ENCODE data around the gene TXN. TPM values are rescaled to one million over a fixed set of nuclear protein-coding genes. Genes with fewer than 3 reads are reported as not detected.

Gene TXN
- total and polyA plus RNA-seq, 2 of the 8 experiments (the other 6 are each of a cell fraction or from before 2014, with no cell fraction given) = 297 to 419 TPM

GRCh38 chr9:110224583-110224982 lies 31.7 kb downstream of the TXN start:
- no peak overlapping the region for H2BK5ac ChIP-seq (ENCODE audit: low read depth, low read length)
- H2BK20ac ChIP-seq (ENCODE audit: low read length) = no peak overlapping the region
- 62% methylated on average over 3 of the region's 3 CpGs; no CpG with 5 or more reads in 1 of the 2 experiments for WGBS, 2 experiments (ENCODE audit: extremely low coverage in 1 of 2, insufficient coverage in 1 of 2, insufficient read length in 1 of 2, insufficient replicate concordance in 2 of 2, low coverage in 1 of 2, low lambda C conversion rate in 2 of 2, missing lambda C conversion rate in 1 of 2)
- H3K4me1 ChIP-seq (replicated peaks in 1 of 4; ENCODE audit: control insufficient read depth in 3 of 4, insufficient read depth in 4 of 4, low read length in 3 of 4) = no peaks in the 10 kb centered on the region
- no peak for TF ChIP-seq TBP (IDR thresholded peaks at IDR 0.05; ENCODE audit: low read depth, low read length)
- TF ChIP-seq RXRA (IDR thresholded peaks at IDR 0.05; ENCODE audit: insufficient read depth, low read depth, low read length) = no peak
- no peak for TF ChIP-seq CREB1 (IDR thresholded peaks at IDR 0.05)
- no peak for TF ChIP-seq NANOG (IDR thresholded peaks at IDR 0.05; ENCODE audit: insufficient read depth, low read depth, low read length, poor library complexity, severe bottlenecking)
- no peak for TF ChIP-seq RAD21 (IDR thresholded peaks at IDR 0.05 in 1 of 2, conservative IDR thresholded peaks at IDR 0.05 in 1 of 2; ENCODE audit: low read depth in 2 of 2, low read length in 2 of 2)
- TF ChIP-seq KDM4A (IDR thresholded peaks at IDR 0.05; ENCODE audit: low read depth, low read length, severe bottlenecking) = no peak
- no peaks in the 10 kb centered on the region for H3K9me3 ChIP-seq (ENCODE audit: insufficient read depth in 2 of 2, low read depth in 1 of 2, low read length in 1 of 2)
- H3K23ac ChIP-seq (ENCODE audit: insufficient read length) = no peak overlapping the region
- FAIRE-seq (no peak), DNase-seq (ENCODE audit: low read depth in 1 of 2, low spot score in 2 of 2) (no peak)
- no peak overlapping the region for H4K5ac ChIP-seq (ENCODE audit: insufficient read length, low read depth, low read length)
- no peaks in the 10 kb centered on the region for H3K79me2 ChIP-seq (ENCODE audit: control insufficient read depth in 1 of 2, insufficient read depth in 2 of 2, low read length in 2 of 2)
- no peak overlapping the region for H3K4me2 ChIP-seq (ENCODE audit: insufficient read depth in 1 of 2, low read depth in 2 of 2, low read length in 2 of 2)
- H3K18ac ChIP-seq (ENCODE audit: extremely low read depth, low read length) = no peak overlapping the region
- H3K4me3 ChIP-seq (ENCODE audit: extremely low read depth in 1 of 4, insufficient read depth in 2 of 4, low read depth in 3 of 4, low read length in 4 of 4) = no peak overlapping the region
- H3K79me1 ChIP-seq (ENCODE audit: low read depth, low read length) = no peaks in the 10 kb centered on the region
- POLR2A ChIA-PET (ENCODE audit: partially characterized antibody) = no interaction called here
- H3K27ac ChIP-seq (ENCODE audit: low read depth, low read length) = no peak overlapping the region
- H4K8ac ChIP-seq (ENCODE audit: extremely low read depth, insufficient read depth, low read length) = no peak overlapping the region
- H3K56ac ChIP-seq (replicated peaks; ENCODE audit: insufficient read length, low read depth, low read length) = no peak overlapping the region
- CTCF ChIA-PET (ENCODE audit: partially characterized antibody) = interaction anchor here (1.0 kb wide), 2 partner anchors 41 to 116 kb away, joined by 3 read pairs; no protein-coding TSS in a partner anchor
- no peaks in the 10 kb centered on the region for H3K36me3 ChIP-seq (ENCODE audit: control insufficient read depth in 2 of 4, insufficient read depth in 4 of 4, low read length in 3 of 4)
- H2BK120ac ChIP-seq (replicated peaks; ENCODE audit: low read depth, low read length) = no peak overlapping the region
- no peak overlapping the region for H2BK15ac ChIP-seq (ENCODE audit: low read length)
- H2AK5ac ChIP-seq (ENCODE audit: low read depth, low read length) = no peak overlapping the region
- no peak overlapping the region for H3K14ac ChIP-seq (ENCODE audit: insufficient read length)
- H3K23me2 ChIP-seq (ENCODE audit: low read depth, low read length) = no peaks in the 10 kb centered on the region
- H4K20me1 ChIP-seq (replicated peaks in 1 of 2; ENCODE audit: control insufficient read depth in 1 of 2, insufficient read depth in 2 of 2, low read length in 2 of 2) = no peaks in the 10 kb centered on the region
- no peak overlapping the region for H2BK12ac ChIP-seq (ENCODE audit: low read depth, low read length)
- H3K4ac ChIP-seq (replicated peaks; ENCODE audit: insufficient read length, low read depth, low read length) = no peak overlapping the region
- H3K9ac ChIP-seq (replicated peaks in 1 of 4; ENCODE audit: extremely low read depth in 1 of 4, low read depth in 3 of 4, low read length in 3 of 4) = no peak overlapping the region
- no peak overlapping the region for H2AFZ ChIP-seq (ENCODE audit: low read length)
- no peak overlapping the region for H4K91ac ChIP-seq (replicated peaks; ENCODE audit: insufficient read length, low read length)
- H3K27me3 ChIP-seq (replicated peaks in 1 of 4; ENCODE audit: control insufficient read depth in 3 of 4, extremely low read depth in 1 of 4, insufficient read depth in 3 of 4, low read length in 3 of 4) = no peaks in the 10 kb centered on the region

All from H1 (cell line).